Measurements from ENCODE around the gene KRTAP10-5. TPM values are rescaled to one million over a fixed set of nuclear protein-coding genes. Genes with fewer than 3 reads are reported as not detected.

KRTAP10-5 gene
- total and polyA plus RNA-seq, 9 of the 15 experiments (the other 6 are each of a cell fraction or from before 2014, with no cell fraction given) = not detected

GRCh38 chr21:44593598-44594405, 13.4 kb upstream of the KRTAP10-5 start (continued):
- TF ChIP-seq ELK3 (CRISPR knock-in tag; IDR thresholded peaks at IDR 0.05) (no peak), TFAP4 (CRISPR knock-in tag; IDR thresholded peaks at IDR 0.05; ENCODE audit: borderline replicate concordance) (peak; percentile 49; the same call in 1 of the 2 replicates), MXI1 (IDR thresholded peaks at IDR 0.05; ENCODE audit: low read depth, low read length) (no peak), KDM4B (IDR thresholded peaks at IDR 0.05; ENCODE audit: borderline replicate concordance in 2 of 2, low read depth in 1 of 2) (no peak), ZKSCAN1 (IDR thresholded peaks at IDR 0.05; ENCODE audit: low read depth, low read length) (no peak), ZNF511 (CRISPR knock-in tag; IDR thresholded peaks at IDR 0.05) (peak; percentile 73; the same call in 1 of the 2 replicates), MED1 (CRISPR knock-in tag; IDR thresholded peaks at IDR 0.05; ENCODE audit: borderline replicate concordance) (no peak), ZNF175 (CRISPR knock-in tag; IDR thresholded peaks at IDR 0.05; ENCODE audit: low read depth) (no peak), ZMIZ1 (IDR thresholded peaks at IDR 0.05; ENCODE audit: low read depth in 2 of 2, low read length in 2 of 2) (peak in 1 of 2 experiments; percentile 85; a peak in 2 of 4 replicates), SRSF1 (IDR thresholded peaks at IDR 0.05; ENCODE audit: low read depth, low read length) (no peak), ZNF165 (CRISPR knock-in tag; IDR thresholded peaks at IDR 0.05; ENCODE audit: borderline replicate concordance) (no peak), SFPQ (IDR thresholded peaks at IDR 0.05; ENCODE audit: low read depth, low read length) (no peak), HDAC3 (IDR thresholded peaks at IDR 0.05; ENCODE audit: borderline replicate concordance, partially characterized antibody) (peak; percentile 77), BMI1 (IDR thresholded peaks at IDR 0.05; ENCODE audit: low read length) (no peak), HMGN3 (IDR thresholded peaks at IDR 0.05; ENCODE audit: borderline replicate concordance, extremely low read depth, insufficient read length, low read depth, low read length) (no peak), ZNF79 (CRISPR knock-in tag; IDR thresholded peaks at IDR 0.05; ENCODE audit: low read depth) (no peak)
